GM12891 (cell line): ENCODE measurements around the gene SLC25A38.

ENCODE experiments used
- PAX5 ChIP-seq: IDR thresholded peaks from 2 replicates; pipeline ENCODE4 v1.6.1; 2011; ENCODE audit warnings: low read length, moderate library complexity, mild to moderate bottlenecking; ENCODE audit not compliant: insufficient read depth, severe bottlenecking
- POLR2A ChIP-seq: IDR thresholded peaks from 2 replicates; pipeline ENCODE4 v1.6.1; 2011; ENCODE audit warnings: low read depth, low read length, control low read depth
- POLR2AphosphoS5 ChIP-seq: IDR thresholded peaks from 2 replicates; pipeline ENCODE4 v1.6.1; 2011; ENCODE audit warnings: low read depth, low read length, control low read depth
- POU2F2 ChIP-seq: IDR thresholded peaks from 2 replicates; pipeline ENCODE4 v1.6.1; 2011; ENCODE audit warnings: low read depth, mild to moderate bottlenecking, control low read depth, low read length, moderate library complexity
- SPI1 ChIP-seq: IDR thresholded peaks from 2 replicates; pipeline ENCODE4 v1.6.1; 2011; ENCODE audit warnings: low read depth, low read length, control low read depth
- TAF1 ChIP-seq: IDR thresholded peaks from 2 replicates; pipeline ENCODE4 v1.6.1; 2011; ENCODE audit warnings: low read depth, low read length, control low read depth

- TF ChIP-seq POLR2A, result no peak
- no peak for TF ChIP-seq POLR2AphosphoS5
- TF ChIP-seq TAF1, result no peak
- no peak for TF ChIP-seq POU2F2
- TF ChIP-seq PAX5, result no peak
- no peak for TF ChIP-seq SPI1
Measured at GRCh38 chr3:39388153-39388552, 5.0 kb downstream of the SLC25A38 start.
